ENCODE measurements around the gene IL18R1. TPM values are rescaled to one million over a fixed set of nuclear protein-coding genes. Genes with fewer than 3 reads are reported as not detected.

Gene IL18R1
- total RNA-seq, 1 experiment from 2014 or later: 1.9 TPM

DNA sequence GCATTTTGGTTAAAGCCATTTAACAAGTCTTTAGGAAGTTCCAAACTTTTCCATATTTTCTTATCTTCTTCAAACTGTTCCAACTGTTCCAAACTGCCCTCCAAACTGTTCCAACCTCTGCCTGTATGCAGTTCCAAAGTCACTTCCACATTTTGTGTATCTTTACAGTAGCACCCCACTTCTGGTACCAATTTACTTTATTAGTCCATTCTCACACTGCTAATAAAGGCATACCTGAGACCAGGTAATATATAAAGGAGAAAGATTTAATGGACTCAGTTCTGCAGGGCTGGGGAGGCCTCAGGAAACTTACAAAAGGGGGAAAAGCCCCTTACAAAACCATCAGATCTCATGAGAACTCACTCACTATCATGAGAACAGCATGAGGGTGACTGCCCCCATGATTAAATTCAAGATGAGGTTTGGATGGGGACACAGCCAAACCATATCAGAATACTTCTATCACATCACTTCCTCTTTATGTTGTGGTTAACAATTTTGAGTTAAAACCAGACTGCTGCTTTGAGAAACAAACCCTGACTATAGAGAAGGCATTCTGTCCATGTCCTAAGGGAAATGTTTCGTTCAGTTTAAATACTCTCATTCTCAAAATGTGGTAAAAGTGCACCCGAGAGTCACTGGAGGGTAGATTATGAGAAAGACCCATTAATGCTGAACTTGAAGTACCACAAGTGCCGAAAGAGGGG lies 11.0 kb downstream of the IL18R1 start:
- Histone ChIP-seq H3K27ac (no peak overlapping the region), H3K27me3 (ENCODE audit: insufficient read depth, low read depth) (no peaks in the 10 kb centered on the region), H4K20me1 (ENCODE audit: insufficient read depth) (no peaks in the 10 kb centered on the region), H3K4me2 (no peak overlapping the region), H3K4me1 (replicated peaks; ENCODE audit: insufficient read depth) (peaks cover 3% of the 10 kb centered on the region; the same call in 1 of the 2 replicates), H2AFZ (no peak overlapping the region), H3K79me2 (ENCODE audit: low read depth) (no peaks in the 10 kb centered on the region), H3F3A (ENCODE audit: insufficient read depth, low read depth) (no peaks in the 10 kb centered on the region), H3K9me2 (ENCODE audit: insufficient read depth) (no peaks in the 10 kb centered on the region), H3K9me3 (ENCODE audit: insufficient read depth, low read depth) (peaks cover 22% of the 10 kb centered on the region), H3K4me3 (no peak overlapping the region), H3K36me3 (ENCODE audit: low read depth) (peaks cover 20% of the 10 kb centered on the region)
- ChIA-PET CTCF (no interaction called here), POLR2A (ENCODE audit: unreplicated experiment) (no interaction called here)
- BruUV-seq (replicated peaks): no TSS peak
- intact Hi-C loops (cut with micrococcal nuclease; ENCODE audit: unreplicated experiment): no loop called here
- TF ChIP-seq, protein P1, sequence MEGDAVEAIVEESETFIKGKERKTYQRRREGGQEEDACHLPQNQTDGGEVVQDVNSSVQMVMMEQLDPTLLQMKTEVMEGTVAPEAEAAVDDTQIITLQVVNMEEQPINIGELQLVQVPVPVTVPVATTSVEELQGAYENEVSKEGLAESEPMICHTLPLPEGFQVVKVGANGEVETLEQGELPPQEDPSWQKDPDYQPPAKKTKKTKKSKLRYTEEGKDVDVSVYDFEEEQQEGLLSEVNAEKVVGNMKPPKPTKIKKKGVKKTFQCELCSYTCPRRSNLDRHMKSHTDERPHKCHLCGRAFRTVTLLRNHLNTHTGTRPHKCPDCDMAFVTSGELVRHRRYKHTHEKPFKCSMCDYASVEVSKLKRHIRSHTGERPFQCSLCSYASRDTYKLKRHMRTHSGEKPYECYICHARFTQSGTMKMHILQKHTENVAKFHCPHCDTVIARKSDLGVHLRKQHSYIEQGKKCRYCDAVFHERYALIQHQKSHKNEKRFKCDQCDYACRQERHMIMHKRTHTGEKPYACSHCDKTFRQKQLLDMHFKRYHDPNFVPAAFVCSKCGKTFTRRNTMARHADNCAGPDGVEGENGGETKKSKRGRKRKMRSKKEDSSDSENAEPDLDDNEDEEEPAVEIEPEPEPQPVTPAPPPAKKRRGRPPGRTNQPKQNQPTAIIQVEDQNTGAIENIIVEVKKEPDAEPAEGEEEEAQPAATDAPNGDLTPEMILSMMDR (conservative IDR thresholded peaks at IDR 0.05): no peak
- TF ChIP-seq EZH2 (IDR thresholded peaks at IDR 0.05; ENCODE audit: low read depth): no peak
- no peak for DNase-seq

DNA sequence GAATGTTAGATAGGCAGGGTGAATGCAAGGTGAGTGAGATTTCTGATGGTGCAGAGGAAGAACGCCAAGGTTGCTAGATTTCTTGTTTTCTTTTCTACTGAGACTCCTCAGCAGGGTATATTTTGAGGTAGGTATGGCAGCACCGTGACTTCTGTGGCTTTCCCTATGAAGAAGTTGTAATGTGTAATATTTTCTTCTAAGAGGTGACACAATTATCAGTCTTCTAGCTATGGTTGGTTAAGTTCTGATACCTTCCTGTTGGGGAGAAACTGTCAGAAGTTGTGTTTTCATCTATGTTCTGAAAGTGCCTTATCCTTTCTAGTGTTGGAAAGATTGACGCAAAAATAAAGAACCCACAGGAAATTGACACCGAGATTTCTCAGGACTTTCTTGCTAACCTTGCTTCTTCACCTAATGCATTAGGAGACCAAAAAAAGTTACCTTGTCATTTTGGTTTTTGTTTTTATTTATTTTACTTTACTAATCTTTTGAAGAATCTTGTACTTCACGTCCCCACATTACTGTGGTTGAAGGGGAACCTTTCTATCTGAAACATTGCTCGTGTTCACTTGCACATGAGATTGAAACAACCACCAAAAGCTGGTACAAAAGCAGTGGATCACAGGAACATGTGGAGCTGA lies 11.9 kb downstream of the IL18R1 start:
- no peak overlapping the region for H3K27ac ChIP-seq
- H3K4me3 ChIP-seq: no peak overlapping the region
- H3F3A ChIP-seq (ENCODE audit: insufficient read depth, low read depth): no peaks in the 10 kb centered on the region
- peaks cover 1% of the 10 kb centered on the region; the same call in 1 of the 2 replicates for H3K4me1 ChIP-seq (replicated peaks; ENCODE audit: insufficient read depth)
- TF ChIP-seq, protein P1 (conservative IDR thresholded peaks at IDR 0.05): no peak
- TF ChIP-seq EZH2 (IDR thresholded peaks at IDR 0.05; ENCODE audit: low read depth): no peak
- DNase-seq: no peak
- H3K79me2 ChIP-seq (ENCODE audit: low read depth): no peaks in the 10 kb centered on the region
- ChIA-PET POLR2A (ENCODE audit: unreplicated experiment) (no interaction called here), CTCF (no interaction called here)
- no peaks in the 10 kb centered on the region for H3K9me2 ChIP-seq (ENCODE audit: insufficient read depth)
- H3K4me2 ChIP-seq: no peak overlapping the region
- no peaks in the 10 kb centered on the region for H3K27me3 ChIP-seq (ENCODE audit: insufficient read depth, low read depth)
- intact Hi-C loops (cut with micrococcal nuclease; ENCODE audit: unreplicated experiment): no loop called here
- no peak overlapping the region for H2AFZ ChIP-seq
- H3K9me3 ChIP-seq (ENCODE audit: insufficient read depth, low read depth): peaks cover 22% of the 10 kb centered on the region
- H4K20me1 ChIP-seq (ENCODE audit: insufficient read depth): no peaks in the 10 kb centered on the region
- H3K36me3 ChIP-seq (ENCODE audit: low read depth): peaks cover 20% of the 10 kb centered on the region
- no TSS peak for BruUV-seq (replicated peaks)

GRCh38 chr2:102368461-102369109 lies 13.0 kb downstream of the IL18R1 start:
- POLR2A ChIA-PET (ENCODE audit: unreplicated experiment): no interaction called here
- CTCF ChIA-PET: no interaction called here

More at GRCh38 chr2:102368461-102369109, 13.0 kb downstream of the IL18R1 start:
- Histone ChIP-seq H3K27ac (no peak overlapping the region), H4K20me1 (ENCODE audit: insufficient read depth) (no peaks in the 10 kb centered on the region), H3K36me3 (ENCODE audit: low read depth) (peaks cover 20% of the 10 kb centered on the region), H2AFZ (no peak overlapping the region), H3K4me1 (replicated peaks; ENCODE audit: insufficient read depth) (no peaks in the 10 kb centered on the region), H3K4me3 (no peak overlapping the region), H3K27me3 (ENCODE audit: insufficient read depth, low read depth) (no peaks in the 10 kb centered on the region), H3K9me2 (ENCODE audit: insufficient read depth) (no peaks in the 10 kb centered on the region), H3K4me2 (no peak overlapping the region), H3F3A (ENCODE audit: insufficient read depth, low read depth) (no peaks in the 10 kb centered on the region), H3K79me2 (ENCODE audit: low read depth) (no peaks in the 10 kb centered on the region), H3K9me3 (ENCODE audit: insufficient read depth, low read depth) (peaks cover 22% of the 10 kb centered on the region)
- intact Hi-C loops (cut with micrococcal nuclease; ENCODE audit: unreplicated experiment): no loop called here
- TF ChIP-seq EZH2 (IDR thresholded peaks at IDR 0.05; ENCODE audit: low read depth): no peak
- TF ChIP-seq, protein P1 (conservative IDR thresholded peaks at IDR 0.05): no peak
- DNase-seq: no peak
- no TSS peak for BruUV-seq (replicated peaks)

All from PC-9 (cell line).